Transverse colon (tissue), 4 donors: ENCODE results near the gene HECTD4. TPM values are rescaled to one million over a fixed set of nuclear protein-coding genes. Genes with fewer than 3 reads are reported as not detected.

ENCODE experiments used
- DNase-seq: peaks from one replicate; pipeline ENCODE4 v3.0.0-alpha.2; 2019
- H3K27ac ChIP-seq, 4 donors: fragments of 200-600 bp; sonication (generic); 2 replicates each; pipeline ENCODE4 v1.5.1; 2016 to 2018; ENCODE audit warnings: inconsistent platforms in 4 of 4
- H3K27me3 ChIP-seq: fragments of 200-600 bp; sonication (generic); 2 replicates; pipeline ENCODE4 v1.5.1; 2017; ENCODE audit warnings: inconsistent platforms
- H3K36me3 ChIP-seq, 4 donors: fragments of 200-600 bp; sonication (generic); 2 replicates each; pipeline ENCODE4 v1.5.1; 2017 to 2019; ENCODE audit warnings: inconsistent platforms in 4 of 4
- H3K4me1 ChIP-seq, 4 donors: fragments of 200-600 bp; sonication (generic); 2 replicates each; pipeline ENCODE4 v1.5.1; 2017 to 2020; ENCODE audit warnings: inconsistent platforms in 4 of 4
- H3K4me3 ChIP-seq, 4 donors: fragments of 200-600 bp; sonication (generic); 1 replicate in 1 of 4; 2 replicates in 3 of 4; pipeline versions ENCODE4 v1.5.1 to v1.6.1; 2017 to 2019; ENCODE audit warnings: inconsistent platforms in 4 of 4
- H3K9me3 ChIP-seq, 2 donors: fragments of 200-600 bp; sonication (generic); 2 replicates each; pipeline ENCODE4 v1.5.1; 2017 to 2019; ENCODE audit warnings: inconsistent platforms in 2 of 2
- EP300 ChIP-seq: sonication (generic); formaldehyde crosslinking; IDR thresholded peaks from one replicate; pipeline ENCODE4 v1.6.1; 2017; ENCODE audit warnings: antibody characterized with exemption, low read depth
- POLR2A ChIP-seq: fragments of 450-650 bp; IDR thresholded peaks from one replicate; pipeline ENCODE4 v1.6.1; 2016; ENCODE audit warnings: antibody characterized with exemption, mild to moderate bottlenecking, moderate library complexity
- POLR2AphosphoS5 ChIP-seq, 3 donors: sonication (generic); formaldehyde crosslinking; IDR thresholded peaks; one replicate each; pipeline ENCODE4 v1.6.1; 2016; ENCODE audit warnings: antibody characterized with exemption in 3 of 3
- WGBS, 2 donors: methylation state at CpG; one replicate each; pipeline ENCODE4 v1.1.5; 2018; ENCODE audit warnings: low coverage in 1 of 2; 5-methylcytosine and 5-hydroxymethylcytosine counted together
- in situ Hi-C, 4 donors: fragments of 200-750 bp; cut with MboI; loops; one replicate each; pipeline versions ENCODE4 v1.15.0 to v1.15.1; 2017; ENCODE audit warnings: low sequenced_read_pairs in 3 of 4, low pct_ligation_motif_present in 1 of 4, low pct_unique_long_range_greater_than_20kb in 1 of 4
- intact Hi-C: fragments of 100-400 bp; cut with DNase I; formaldehyde crosslinking; loops from one replicate; pipeline ENCODE4 v1.15.1; 2023; ENCODE audit warnings: low total_unique reads
- total RNA-seq, 4 donors: library from RNA; depleted of rRNA; stranded (reverse); fragments of >200 nt; gene quantifications; one replicate each; pipeline ENCODE4 v1.1.0, GENCODE V29; 2016
- TF ChIP-seq, protein P1 (sequence below), 5 experiments: fragments of 200-600 bp in 3 of 5; fragments of 450-650 bp in 2 of 5; sonication (generic) in 3 of 5; IDR thresholded peaks; 1 replicate in 2 of 5; 2 replicates in 3 of 5; pipeline ENCODE4 v1.5.1; 2016 to 2017; ENCODE audit warnings: antibody characterized with exemption in 5 of 5, inconsistent platforms in 3 of 5, mild to moderate bottlenecking in 2 of 5, moderate library complexity in 1 of 5

HECTD4 gene
- total RNA-seq, 4 donors from 2014 or later, result 52.6 to 171 (median 121) TPM

DNA sequence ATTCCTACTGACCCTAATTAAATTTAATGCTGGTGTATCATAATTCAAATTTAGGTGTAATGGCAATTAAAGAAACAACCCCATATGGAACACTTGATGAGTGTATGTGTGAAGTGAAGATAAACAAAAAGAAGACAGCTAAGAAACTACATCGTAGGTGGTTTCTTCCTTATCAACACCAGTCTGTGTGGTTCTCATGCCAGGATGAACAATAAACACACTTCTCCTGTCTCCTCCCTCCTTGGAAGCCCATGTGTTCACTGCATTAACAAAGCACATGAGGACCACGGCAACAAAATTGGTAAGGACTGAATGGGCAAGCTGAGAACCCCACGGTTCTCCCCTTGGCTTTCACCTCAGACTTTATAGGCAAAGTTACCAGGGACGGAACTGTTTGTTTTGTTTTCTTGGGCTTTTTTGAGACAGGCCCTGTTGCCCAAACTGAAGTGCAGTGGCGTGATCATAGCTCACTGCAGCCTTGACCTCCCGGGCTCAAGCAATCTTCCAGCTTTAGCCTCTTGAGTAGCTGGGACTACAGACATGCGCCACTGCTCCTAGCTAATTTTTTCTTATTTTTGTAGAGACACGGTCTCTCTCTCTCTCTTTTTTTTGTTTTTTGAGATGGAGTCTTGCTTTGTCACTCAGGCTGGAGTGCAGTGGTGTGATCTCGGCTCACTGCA, 185.9 kb downstream of the HECTD4 start:
- Histone ChIP-seq H3K4me1 (no peaks in the 10 kb centered on the region), H3K4me3 (no peak overlapping the region), H3K36me3 (peaks cover 0 to 85% (median 20%) of the 10 kb centered on the region in 4 donors), H3K9me3 (no peaks in the 10 kb centered on the region), H3K27me3 (no peaks in the 10 kb centered on the region), H3K27ac (no peak overlapping the region)
- no peak for DNase-seq
- intact Hi-C loops, result no loop called here
- TF ChIP-seq POLR2A (no peak), EP300 (no peak)
- TF ChIP-seq, protein P1, sequence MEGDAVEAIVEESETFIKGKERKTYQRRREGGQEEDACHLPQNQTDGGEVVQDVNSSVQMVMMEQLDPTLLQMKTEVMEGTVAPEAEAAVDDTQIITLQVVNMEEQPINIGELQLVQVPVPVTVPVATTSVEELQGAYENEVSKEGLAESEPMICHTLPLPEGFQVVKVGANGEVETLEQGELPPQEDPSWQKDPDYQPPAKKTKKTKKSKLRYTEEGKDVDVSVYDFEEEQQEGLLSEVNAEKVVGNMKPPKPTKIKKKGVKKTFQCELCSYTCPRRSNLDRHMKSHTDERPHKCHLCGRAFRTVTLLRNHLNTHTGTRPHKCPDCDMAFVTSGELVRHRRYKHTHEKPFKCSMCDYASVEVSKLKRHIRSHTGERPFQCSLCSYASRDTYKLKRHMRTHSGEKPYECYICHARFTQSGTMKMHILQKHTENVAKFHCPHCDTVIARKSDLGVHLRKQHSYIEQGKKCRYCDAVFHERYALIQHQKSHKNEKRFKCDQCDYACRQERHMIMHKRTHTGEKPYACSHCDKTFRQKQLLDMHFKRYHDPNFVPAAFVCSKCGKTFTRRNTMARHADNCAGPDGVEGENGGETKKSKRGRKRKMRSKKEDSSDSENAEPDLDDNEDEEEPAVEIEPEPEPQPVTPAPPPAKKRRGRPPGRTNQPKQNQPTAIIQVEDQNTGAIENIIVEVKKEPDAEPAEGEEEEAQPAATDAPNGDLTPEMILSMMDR (IDR thresholded peaks at IDR 0.05), result no peak
- 91 to 93% methylated on average over 8 to 9 of the region's 9 CpGs for WGBS, 2 donors
- in situ Hi-C loops, result no loop called here

- Histone ChIP-seq H3K36me3 (peaks cover 0 to 74% (median 17%) of the 10 kb centered on the region in 4 donors), H3K4me1 (peaks cover 0 to 4% (median 0%) of the 10 kb centered on the region in 4 donors), H3K27me3 (no peaks in the 10 kb centered on the region), H3K9me3 (no peaks in the 10 kb centered on the region), H3K27ac (no peak overlapping the region), H3K4me3 (no peak overlapping the region)
- in situ Hi-C loops, result no loop called here
- DNase-seq, result no peak
- 95% methylated on average over 13 to 20 of the region's 20 CpGs for WGBS, 2 donors
- intact Hi-C loops, result no loop called here
- TF ChIP-seq POLR2AphosphoS5 (IDR thresholded peaks at IDR 0.05) (no peak), EP300 (no peak), POLR2A (no peak)
- TF ChIP-seq, protein P1 (IDR thresholded peaks at IDR 0.05), result no peak
Measured at GRCh38 chr12:112194601-112195247, 187.5 kb downstream of the HECTD4 start.

- in situ Hi-C loops (no loop called here), intact Hi-C loops (no loop called here)
- WGBS, 2 donors, result 93% methylated on average over 13 of the region's 13 CpGs; no CpG with 5 or more reads in 1 of the 2 donors
- Histone ChIP-seq H3K36me3 (peaks cover 0 to 63% (median 18%) of the 10 kb centered on the region in 4 donors), H3K27ac (no peak overlapping the region), H3K4me3 (no peak overlapping the region), H3K4me1 (peaks cover 0 to 4% (median 0%) of the 10 kb centered on the region in 4 donors), H3K9me3 (no peaks in the 10 kb centered on the region), H3K27me3 (no peaks in the 10 kb centered on the region)
- no peak for DNase-seq
- TF ChIP-seq, protein P1 (IDR thresholded peaks at IDR 0.05), result no peak
- TF ChIP-seq EP300, result no peak
- no peak for TF ChIP-seq POLR2AphosphoS5 (IDR thresholded peaks at IDR 0.05)
Measured at GRCh38 chr12:112192475-112192874, 189.8 kb downstream of the HECTD4 start.

GRCh38 chr12:112191840-112192321, 190.3 kb downstream of the HECTD4 start:
- TF ChIP-seq EP300 (no peak), POLR2AphosphoS5 (IDR thresholded peaks at IDR 0.05) (no peak), POLR2A (no peak)
- TF ChIP-seq, protein P1 (IDR thresholded peaks at IDR 0.05), result no peak
- 69 to 73% methylated on average over 2 to 4 of the region's 4 CpGs for WGBS, 2 donors
- in situ Hi-C loops, result no loop called here
- H3K36me3 ChIP-seq, result peaks cover 0 to 57% (median 18%) of the 10 kb centered on the region in 4 donors
- no peak for DNase-seq
- no peak overlapping the region for H3K27ac ChIP-seq
- intact Hi-C loops, result no loop called here
- no peaks in the 10 kb centered on the region for H3K27me3 ChIP-seq
- H3K9me3 ChIP-seq, result no peaks in the 10 kb centered on the region
- H3K4me3 ChIP-seq, result no peak overlapping the region
- peaks cover 0 to 4% (median 0%) of the 10 kb centered on the region in 4 donors for H3K4me1 ChIP-seq
